B cell (primary cell): ENCODE data around the gene STMP1. TPM values are rescaled to one million over a fixed set of nuclear protein-coding genes. Genes with fewer than 3 reads are reported as not detected.

ENCODE experiments used
- ATAC-seq: fragments of 200-7000 bp; cut with Tn5 transposase; one replicate; pipeline ENCODE4 v1.10.0; 2021; ENCODE audit warnings: low read depth, mild to moderate bottlenecking, moderate number of reproducible peaks, moderate library complexity
- CTCF ChIA-PET: fragments of 350-600 bp; sonication (Branson Sonifier 250); formaldehyde crosslinking; loops from one replicate; lab custom pipeline; 2021; ENCODE audit warnings: antibody characterized with exemption, inconsistent platforms; lab: Charles Lee
- POLR2A ChIA-PET: fragments of 350-600 bp; sonication (Branson Sonifier 250); formaldehyde crosslinking; loops from one replicate; lab custom pipeline; 2021; ENCODE audit warnings: antibody characterized with exemption; lab: Charles Lee
- DNase-seq: peaks from one replicate; pipeline ENCODE4 v3.0.0; 2013
- H2AFZ ChIP-seq: 2 replicates; pipeline ENCODE4 v1.6.1; 2012; ENCODE audit warnings: mild to moderate bottlenecking, low read depth, low read length; ENCODE audit not compliant: insufficient read depth, poor library complexity, severe bottlenecking
- H3K27ac ChIP-seq, 2 donors: 1 replicate in 1 of 2; 2 replicates in 1 of 2; pipeline ENCODE4 v1.5.1; 2012 to 2013; ENCODE audit warnings: low read length in 2 of 2, mild to moderate bottlenecking in 2 of 2, moderate library complexity in 1 of 2
- H3K27me3 ChIP-seq, 4 experiments: fragments of 200-600 bp in 1 of 4; sonication (generic) in 1 of 4; replicated peaks in 1 of 4; 1 replicate in 2 of 4; 2 replicates in 2 of 4; pipeline versions ENCODE4 v1.6.1 to v1.7.0; 2013 to 2016; ENCODE audit warnings: low read length in 3 of 4, mild to moderate bottlenecking in 2 of 4, mixed read lengths in 1 of 4, moderate library complexity in 1 of 4; ENCODE audit not compliant: insufficient read depth in 4 of 4, control insufficient read depth in 3 of 4; ENCODE audit errors: control extremely low read depth in 1 of 4
- H3K36me3 ChIP-seq, 2 experiments: replicated peaks in 1 of 2; 1 replicate in 1 of 2; 2 replicates in 1 of 2; pipeline versions ENCODE4 v1.6.1 to v1.7.1; 2013; ENCODE audit warnings: low read length in 1 of 2; ENCODE audit not compliant: insufficient read depth in 2 of 2, control insufficient read depth in 1 of 2; ENCODE audit errors: control extremely low read depth in 1 of 2, extremely low read depth in 1 of 2
- H3K4me1 ChIP-seq, 2 donors: fragments of 200-600 bp in 1 of 2; sonication (generic) in 1 of 2; 1 replicate in 1 of 2; 2 replicates in 1 of 2; pipeline versions ENCODE4 v1.5.1 to v1.6.1; 2013 to 2017; ENCODE audit warnings: low read length in 2 of 2; ENCODE audit not compliant: control insufficient read depth in 2 of 2, insufficient read depth in 2 of 2
- H3K4me2 ChIP-seq: replicated peaks from 2 replicates; pipeline ENCODE3; 2012; ENCODE audit warnings: mild to moderate bottlenecking, low read depth, low read length; ENCODE audit not compliant: poor library complexity, severe bottlenecking
- H3K4me3 ChIP-seq, 5 experiments: fragments of 200-600 bp in 1 of 5; sonication (generic) in 1 of 5; 1 replicate in 3 of 5; 2 replicates in 2 of 5; pipeline versions ENCODE4 v1.5.1 to v1.7.0; 2011 to 2016; ENCODE audit warnings: low read length in 4 of 5, mild to moderate bottlenecking in 4 of 5, low read depth in 2 of 5, control low read depth in 1 of 5, moderate library complexity in 1 of 5; ENCODE audit not compliant: insufficient read depth in 1 of 5; ENCODE audit errors: control extremely low read depth in 1 of 5, extremely low read depth in 1 of 5
- H3K79me2 ChIP-seq: fragments of 200-600 bp; sonication (generic); one replicate; pipeline ENCODE4 v1.6.0; 2016; ENCODE audit warnings: low read length; ENCODE audit not compliant: control insufficient read depth, insufficient read depth
- H3K9ac ChIP-seq: fragments of 200-600 bp; sonication (generic); 2 replicates; pipeline ENCODE4 v1.6.1; 2017; ENCODE audit warnings: mild to moderate bottlenecking, low read length, moderate library complexity
- H3K9me3 ChIP-seq, 3 donors: one replicate each; pipeline versions ENCODE4 v1.6.1 to v1.7.1; 2013; ENCODE audit warnings: low read length in 2 of 3; ENCODE audit not compliant: control insufficient read depth in 2 of 3, insufficient read depth in 1 of 3; ENCODE audit errors: control extremely low read depth in 1 of 3
- H4K20me1 ChIP-seq: 2 replicates; pipeline ENCODE4 v1.6.0; 2012; ENCODE audit warnings: mild to moderate bottlenecking, low read length; ENCODE audit not compliant: insufficient read depth, control insufficient read depth, poor library complexity, severe bottlenecking
- H3K27ac Mint-ChIP-seq: one replicate; pipeline ENCODE4 v1.8.0; 2021; ENCODE audit warnings: mixed read lengths
- H3K27me3 Mint-ChIP-seq: one replicate; pipeline ENCODE4 v1.8.0; 2021; ENCODE audit warnings: mixed read lengths
- H3K4me1 Mint-ChIP-seq: one replicate; pipeline ENCODE4 v1.8.0; 2021; ENCODE audit warnings: mixed read lengths
- H3K4me3 Mint-ChIP-seq: one replicate; pipeline ENCODE4 v1.8.0; 2021; ENCODE audit warnings: mixed read lengths
- H3K9me3 Mint-ChIP-seq: one replicate; pipeline ENCODE4 v1.8.0; 2022; ENCODE audit warnings: mixed read lengths; ENCODE audit not compliant: insufficient read depth
- CTCF ChIP-seq: fragments of 200-600 bp; IDR thresholded peaks from one replicate; pipeline ENCODE4 v1.8.0; 2022; ENCODE audit warnings: antibody characterized with exemption, mild to moderate bottlenecking
- EZH2 ChIP-seq: IDR thresholded peaks from 2 replicates; pipeline ENCODE4 v1.6.1; 2012; ENCODE audit warnings: borderline replicate concordance, low read depth, mild to moderate bottlenecking, moderate library complexity, low read length; ENCODE audit not compliant: insufficient read depth, poor library complexity, severe bottlenecking
- WGBS: methylation state at CpG from one replicate; pipeline ENCODE4 v1.1.5; 2013; ENCODE audit warnings: missing lambda C conversion rate; ENCODE audit not compliant: insufficient coverage; 5-methylcytosine and 5-hydroxymethylcytosine counted together
- intact Hi-C: fragments of 100-400 bp; cut with micrococcal nuclease; formaldehyde crosslinking; loops from one replicate; pipeline ENCODE4 v1.10.0; 2022
- polyA plus RNA-seq: library from polyadenylated mRNA; depleted of rRNA; stranded (reverse); fragments of >200 nt; gene quantifications from 2 replicates; pipeline ENCODE4 v1.2.3, GENCODE V29; 2012
- total RNA-seq, 2 donors: library from RNA; stranded (reverse); fragments of 120-200 nt in 1 of 2; gene quantifications; 1 replicate in 1 of 2; 2 replicates in 1 of 2; pipeline versions ENCODE4 v1.2.3 to v1.2.4, GENCODE V29; 2013 to 2022

Gene STMP1
- total and polyA plus RNA-seq, 2 donors (not counting 1 experiment from before 2014, with no cell fraction given) = 11.0 to 33.5 TPM

- Histone ChIP-seq H3K27ac (no peak overlapping the region), H3K4me1 (peaks cover 0 to 11% of the 10 kb centered on the region in 2 donors), H3K4me3 (no peak overlapping the region), H3K79me2 (no peaks in the 10 kb centered on the region), H3K4me2 (no peak overlapping the region), H3K9me3 (no peaks in the 10 kb centered on the region), H2AFZ (no peak overlapping the region), H3K27me3 (no peaks in the 10 kb centered on the region), H4K20me1 (no peaks in the 10 kb centered on the region), H3K9ac (no peak overlapping the region), H3K36me3 (peaks cover 2 to 18% of the 10 kb centered on the region in 2 experiments)
- ChIA-PET CTCF (interaction anchor here (1.0 to 1.7 kb wide), 3 partner anchors 9 to 401 kb away, joined by 3 to 4 read pairs (median 4); no protein-coding TSS in a partner anchor), POLR2A (no interaction called here)
- TF ChIP-seq CTCF = no peak
- no peak for TF ChIP-seq EZH2
- Mint-ChIP-seq H3K4me1 (peaks cover 14% of the 10 kb centered on the region), H3K27ac (peak overlapping the region; percentile 17), H3K4me3 (no peak overlapping the region), H3K9me3 (no peaks in the 10 kb centered on the region), H3K27me3 (no peaks in the 10 kb centered on the region)
- 66% methylated on average over 2 of the region's 5 CpGs for WGBS
- no peak for ATAC-seq
- intact Hi-C loops = no loop called here
- no peak for DNase-seq
These were observed 19.4 kb downstream of the STMP1 start for GRCh38 chr7:135681762-135682161.

DNA sequence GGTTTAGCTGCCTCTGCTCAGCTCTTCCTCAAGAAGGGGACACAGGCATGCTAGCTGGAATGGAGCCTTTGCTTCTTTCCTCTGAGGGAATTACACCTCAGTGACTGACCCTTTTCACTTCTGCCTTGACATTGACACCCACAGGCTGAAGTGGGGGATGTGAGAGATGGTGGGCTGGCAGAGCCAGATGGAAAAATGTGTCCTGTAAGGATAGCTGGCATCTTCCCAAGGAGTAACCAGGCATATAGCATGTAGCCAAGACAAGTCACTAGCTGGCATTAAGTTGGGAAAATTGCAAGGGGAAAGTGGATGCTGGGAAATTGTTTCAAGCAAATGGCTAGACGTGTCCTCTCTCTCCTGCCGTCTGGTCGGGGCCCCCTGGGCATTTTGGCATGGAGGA, 19.9 kb downstream of the STMP1 start:
- Mint-ChIP-seq H3K27me3 (no peaks in the 10 kb centered on the region), H3K9me3 (no peaks in the 10 kb centered on the region), H3K4me3 (no peak overlapping the region), H3K27ac (peak overlapping the region; percentile 17), H3K4me1 (peaks cover 14% of the 10 kb centered on the region)
- Histone ChIP-seq H2AFZ (no peak overlapping the region), H3K79me2 (no peaks in the 10 kb centered on the region), H3K9ac (no peak overlapping the region), H3K36me3 (peaks cover 0 to 14% of the 10 kb centered on the region in 2 experiments), H3K4me1 (peaks cover 0 to 11% of the 10 kb centered on the region in 2 donors), H3K4me2 (no peak overlapping the region), H4K20me1 (no peaks in the 10 kb centered on the region), H3K4me3 (no peak overlapping the region), H3K9me3 (no peaks in the 10 kb centered on the region), H3K27ac (no peak overlapping the region), H3K27me3 (no peaks in the 10 kb centered on the region)
- TF ChIP-seq EZH2 (no peak), CTCF (no peak)
- intact Hi-C loops = no loop called here
- DNase-seq (no peak), ATAC-seq (no peak)
- WGBS = 100% methylated on average over 3 of the region's 3 CpGs
- ChIA-PET POLR2A (no interaction called here), CTCF (interaction anchor here (1.0 to 1.7 kb wide), 2 partner anchors 11 to 402 kb away, joined by 3 to 4 read pairs; no protein-coding TSS in a partner anchor)
